ENCODE results near the gene PPP6R1. TPM values are rescaled to one million over a fixed set of nuclear protein-coding genes. Genes with fewer than 3 reads are reported as not detected.

The PPP6R1 gene, protein sequence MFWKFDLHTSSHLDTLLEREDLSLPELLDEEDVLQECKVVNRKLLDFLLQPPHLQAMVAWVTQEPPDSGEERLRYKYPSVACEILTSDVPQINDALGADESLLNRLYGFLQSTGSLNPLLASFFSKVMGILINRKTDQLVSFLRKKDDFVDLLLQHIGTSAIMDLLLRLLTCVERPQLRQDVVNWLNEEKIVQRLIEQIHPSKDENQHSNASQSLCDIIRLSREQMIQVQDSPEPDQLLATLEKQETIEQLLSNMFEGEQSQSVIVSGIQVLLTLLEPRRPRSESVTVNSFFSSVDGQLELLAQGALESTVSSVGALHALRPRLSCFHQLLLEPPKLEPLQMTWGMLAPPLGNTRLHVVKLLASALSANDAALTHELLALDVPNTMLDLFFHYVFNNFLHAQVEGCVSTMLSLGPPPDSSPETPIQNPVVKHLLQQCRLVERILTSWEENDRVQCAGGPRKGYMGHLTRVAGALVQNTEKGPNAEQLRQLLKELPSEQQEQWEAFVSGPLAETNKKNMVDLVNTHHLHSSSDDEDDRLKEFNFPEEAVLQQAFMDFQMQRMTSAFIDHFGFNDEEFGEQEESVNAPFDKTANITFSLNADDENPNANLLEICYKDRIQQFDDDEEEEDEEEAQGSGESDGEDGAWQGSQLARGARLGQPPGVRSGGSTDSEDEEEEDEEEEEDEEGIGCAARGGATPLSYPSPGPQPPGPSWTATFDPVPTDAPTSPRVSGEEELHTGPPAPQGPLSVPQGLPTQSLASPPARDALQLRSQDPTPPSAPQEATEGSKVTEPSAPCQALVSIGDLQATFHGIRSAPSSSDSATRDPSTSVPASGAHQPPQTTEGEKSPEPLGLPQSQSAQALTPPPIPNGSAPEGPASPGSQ
- 100 to 1,000 TPM; 172 to 182 TPM for total RNA-seq
- 109 TPM for polyA plus RNA-seq (2013, experiment 1 of 2)
- 113 TPM for polyA plus RNA-seq (2013, experiment 2 of 2)
- total RNA-seq = 101 to 383 (median 205) reads per million in 172 experiments

DNA sequence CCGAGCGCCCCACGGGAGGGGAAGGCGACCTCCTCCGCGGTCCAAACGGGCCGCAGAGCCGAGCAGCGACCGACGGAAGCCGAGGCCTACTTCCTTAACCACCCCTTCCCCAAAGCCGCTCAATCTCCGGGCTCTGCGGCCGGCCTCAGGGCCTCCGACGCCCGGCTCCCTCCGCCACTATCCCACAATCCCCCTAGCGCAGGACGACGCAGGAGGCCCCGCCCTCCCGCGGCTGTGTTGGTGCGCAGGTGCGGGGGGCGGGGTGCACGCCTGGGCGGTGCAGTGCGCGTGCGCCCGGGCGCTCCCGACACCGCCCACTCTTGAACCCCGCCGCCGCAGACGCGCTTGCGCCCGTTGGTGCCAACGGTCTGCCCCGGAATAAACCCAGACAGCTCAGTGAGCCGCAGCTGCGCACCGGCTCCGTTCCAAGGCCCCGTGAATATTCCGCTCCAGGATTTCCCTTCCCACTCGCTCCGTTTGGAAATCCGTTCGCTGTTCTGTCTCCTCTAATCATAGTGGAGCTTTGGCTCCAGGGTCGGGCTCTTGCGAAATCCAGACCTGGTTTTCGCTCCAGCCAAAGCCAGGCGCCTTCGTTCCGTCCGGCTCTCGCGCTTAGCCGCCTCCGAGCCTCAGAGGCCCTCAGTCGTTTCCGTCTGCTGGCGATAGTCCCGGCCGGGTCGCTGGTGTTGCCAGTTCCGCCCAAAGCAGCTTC lies at the start of gene PPP6R1:
TSS of gene PPP6R1 (minus strand) at position 190 of the 712 bp plus-strand sequence. CDS start 11,914 bp downstream, outside the sequence.
- Mint-ChIP-seq H3K4me1 (ENCODE audit: low read depth) (peaks cover 41% of the 10 kb centered on the region), H3K4me3 (peak within 1 kb of the TSS; percentile 91)
- peaks cover 0 to 5% of the 10 kb centered on the region in 2 experiments for H3K9me3 ChIP-seq (ENCODE audit: control insufficient read depth in 1 of 2, insufficient read depth in 1 of 2, low read length in 2 of 2)

DNA sequence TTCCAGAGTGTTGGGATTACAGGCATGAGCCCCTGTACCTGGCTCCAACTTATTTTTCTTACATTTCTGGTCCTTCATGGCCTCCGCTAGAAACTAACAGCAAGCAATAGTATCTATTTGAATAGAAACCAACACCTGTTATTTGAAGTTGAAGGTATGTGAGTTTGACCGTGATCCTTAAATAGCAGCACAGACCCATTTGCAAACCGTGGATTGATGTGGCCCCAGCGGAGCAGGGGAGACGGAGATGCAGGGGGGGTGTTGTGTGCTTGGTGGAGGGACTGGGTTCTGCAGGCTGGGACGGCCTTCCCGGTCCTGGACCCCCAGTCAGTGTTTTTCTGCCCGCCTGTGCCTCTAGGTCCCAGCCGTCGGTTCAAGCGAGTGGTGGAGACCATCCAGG lies 49.5 kb upstream of the PPP6R1 start:
- Mint-ChIP-seq H3K4me3 (no peak overlapping the region), H3K4me1 (ENCODE audit: low read depth) (peaks cover 6% of the 10 kb centered on the region), H3K9me3 (no peaks in the 10 kb centered on the region), H3K27me3 (no peaks in the 10 kb centered on the region), H3K27ac (no peak overlapping the region), H3K36me3 (ENCODE audit: low read depth) (no peaks in the 10 kb centered on the region)
- Histone ChIP-seq H3K4me3 (ENCODE audit: low read length) (no peak overlapping the region), H3K27ac (ENCODE audit: low read depth in 1 of 2, low read length in 2 of 2) (no peak overlapping the region), H3K9me3 (ENCODE audit: control insufficient read depth in 1 of 2, insufficient read depth in 1 of 2, low read length in 2 of 2) (peaks cover 0 to 7% of the 10 kb centered on the region in 2 experiments), H3K27me3 (ENCODE audit: control insufficient read depth in 1 of 2, insufficient read depth in 2 of 2, low read length in 2 of 2) (no peaks in the 10 kb centered on the region), H3K4me1 (ENCODE audit: insufficient read depth, low read length) (peaks cover 8% of the 10 kb centered on the region), H3K36me3 (ENCODE audit: insufficient read depth, low read length) (no peaks in the 10 kb centered on the region)
- ChIA-PET POLR2A (interaction anchor here (0.5 kb wide), 1 partner anchor 54 kb away, joined by 4 read pairs; no protein-coding TSS in a partner anchor), CTCF (no interaction called here)
- intact Hi-C loops (cut with DNase I, micrococcal nuclease) = loop anchor here in 1 of 2 experiments (10.0 kb wide), 1 partner anchor 197 kb away; no protein-coding TSS in a partner anchor
- TF ChIP-seq, protein P1, sequence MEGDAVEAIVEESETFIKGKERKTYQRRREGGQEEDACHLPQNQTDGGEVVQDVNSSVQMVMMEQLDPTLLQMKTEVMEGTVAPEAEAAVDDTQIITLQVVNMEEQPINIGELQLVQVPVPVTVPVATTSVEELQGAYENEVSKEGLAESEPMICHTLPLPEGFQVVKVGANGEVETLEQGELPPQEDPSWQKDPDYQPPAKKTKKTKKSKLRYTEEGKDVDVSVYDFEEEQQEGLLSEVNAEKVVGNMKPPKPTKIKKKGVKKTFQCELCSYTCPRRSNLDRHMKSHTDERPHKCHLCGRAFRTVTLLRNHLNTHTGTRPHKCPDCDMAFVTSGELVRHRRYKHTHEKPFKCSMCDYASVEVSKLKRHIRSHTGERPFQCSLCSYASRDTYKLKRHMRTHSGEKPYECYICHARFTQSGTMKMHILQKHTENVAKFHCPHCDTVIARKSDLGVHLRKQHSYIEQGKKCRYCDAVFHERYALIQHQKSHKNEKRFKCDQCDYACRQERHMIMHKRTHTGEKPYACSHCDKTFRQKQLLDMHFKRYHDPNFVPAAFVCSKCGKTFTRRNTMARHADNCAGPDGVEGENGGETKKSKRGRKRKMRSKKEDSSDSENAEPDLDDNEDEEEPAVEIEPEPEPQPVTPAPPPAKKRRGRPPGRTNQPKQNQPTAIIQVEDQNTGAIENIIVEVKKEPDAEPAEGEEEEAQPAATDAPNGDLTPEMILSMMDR (IDR thresholded peaks at IDR 0.05) = no peak
- ATAC-seq (ENCODE audit: poor library complexity) = no peak
- no peak for DNase-seq

More for the DNA sequence above, at the start of gene PPP6R1:
- Mint-ChIP-seq H3K36me3 (ENCODE audit: low read depth) (peaks cover 46% of the 10 kb centered on the region), H3K27ac (peak within 1 kb of the TSS; percentile 97), H3K27me3 (no peaks in the 10 kb centered on the region), H3K9me3 (no peaks in the 10 kb centered on the region)
- TF ChIP-seq, protein P1 (IDR thresholded peaks at IDR 0.05) = no peak
- Histone ChIP-seq H3K27ac (ENCODE audit: low read depth in 1 of 2, low read length in 2 of 2) (peak within 1 kb of the TSS; percentile 92 to 93), H3K4me3 (ENCODE audit: low read length) (peak within 1 kb of the TSS; percentile 76), H3K36me3 (ENCODE audit: insufficient read depth, low read length) (no peaks in the 10 kb centered on the region), H3K4me1 (ENCODE audit: insufficient read depth, low read length) (peaks cover 52% of the 10 kb centered on the region), H3K27me3 (ENCODE audit: control insufficient read depth in 1 of 2, insufficient read depth in 2 of 2, low read length in 2 of 2) (no peaks in the 10 kb centered on the region)
- ChIA-PET CTCF (interaction anchor here (1.1 to 2.3 kb wide), 3 partner anchors 43 to 245 kb away, joined by 4 to 10 read pairs (median 7); no protein-coding TSS in a partner anchor), POLR2A (interaction anchor here (0.7 to 3.7 kb wide), 24 partner anchors 8 to 376 kb away, joined by 3 to 79 read pairs (median 4); partner anchors contain the start of genes BRSK1, FIZ1, HSPBP1 and ISOC2)
- intact Hi-C loops (cut with DNase I, micrococcal nuclease) = loop anchor here (1.0 to 10.0 kb wide), 10 partner anchors 21 to 1053 kb away; partner anchors contain the start of genes HSPBP1 (in 2 of the 2), KMT5C (in 1 of the 2), PPP1R12C (in 1 of the 2) and RPL28 (in 1 of the 2)
- DNase-seq = peak; percentile 87 to 99 (median 92)
- ATAC-seq (ENCODE audit: poor library complexity) = peak; percentile 76

All from CD4-positive, alpha-beta T cell (primary cell).